HG03108 (cell line): ENCODE measurements around the gene MRM2.

Source experiments
- ATAC-seq: cut with Tn5 transposase; IDR thresholded peaks from one replicate; pipeline ENCODE4 v1.9.1; 2021; ENCODE audit warnings: moderate library complexity; ENCODE audit not compliant: unreplicated experiment

The MRM2 gene

GRCh38 chr7:2225336-2225735 lies 16.7 kb downstream of the MRM2 start:
- ATAC-seq = no peak

GRCh38 chr7:2224934-2225333 lies 17.1 kb downstream of the MRM2 start:
- no peak for ATAC-seq

- no peak for ATAC-seq
Observed at GRCh38 chr7:2224491-2224928, 17.5 kb downstream of the MRM2 start.

- no peak for ATAC-seq
Observed at GRCh38 chr7:2223321-2223720, 18.7 kb downstream of the MRM2 start.

GRCh38 chr7:2222516-2222915 lies 19.5 kb downstream of the MRM2 start:
- ATAC-seq = no peak

- ATAC-seq = no peak
Observed at GRCh38 chr7:2220954-2221353, 21.1 kb downstream of the MRM2 start.

- no peak for ATAC-seq
Observed at GRCh38 chr7:2220506-2220905, 21.5 kb downstream of the MRM2 start.

GRCh38 chr7:2220030-2220429 lies 22.0 kb downstream of the MRM2 start:
- ATAC-seq = no peak

GRCh38 chr7:2219606-2220005 lies 22.4 kb downstream of the MRM2 start:
- no peak for ATAC-seq

GRCh38 chr7:2219136-2219535 lies 22.9 kb downstream of the MRM2 start:
- no peak for ATAC-seq

GRCh38 chr7:2218444-2218785 lies 23.6 kb downstream of the MRM2 start:
- ATAC-seq = no peak

GRCh38 chr7:2217716-2218443 lies 24.1 kb downstream of the MRM2 start:
- ATAC-seq = no peak

- ATAC-seq = no peak
Observed at GRCh38 chr7:2217206-2217605, 24.8 kb downstream of the MRM2 start.

GRCh38 chr7:2215851-2216250 lies 26.2 kb downstream of the MRM2 start:
- ATAC-seq = no peak

GRCh38 chr7:2214636-2215035 lies 27.4 kb downstream of the MRM2 start:
- ATAC-seq = no peak

GRCh38 chr7:2213551-2214215 lies 28.3 kb downstream of the MRM2 start:
- no peak for ATAC-seq

- no peak for ATAC-seq
Observed at GRCh38 chr7:2212906-2213305, 29.1 kb downstream of the MRM2 start.

- ATAC-seq = no peak
Observed at GRCh38 chr7:2211926-2212325, 30.1 kb downstream of the MRM2 start.

- ATAC-seq = no peak
Observed at GRCh38 chr7:2211259-2211880, 30.6 kb downstream of the MRM2 start.

- ATAC-seq = no peak
Observed at GRCh38 chr7:2210551-2211258, 31.3 kb downstream of the MRM2 start.

GRCh38 chr7:2209961-2210323 lies 32.1 kb downstream of the MRM2 start:
- no peak for ATAC-seq
